ENCODE results near the gene SPEF2. TPM values are rescaled to one million over a fixed set of nuclear protein-coding genes. Genes with fewer than 3 reads are reported as not detected.

The SPEF2 gene
- total and polyA plus RNA-seq, 10 of the 15 experiments (the other 5 are each of a cell fraction or from before 2014, with no cell fraction given): 0.03 to 2.0 (median 0.07) TPM; not detected in 3

DNA sequence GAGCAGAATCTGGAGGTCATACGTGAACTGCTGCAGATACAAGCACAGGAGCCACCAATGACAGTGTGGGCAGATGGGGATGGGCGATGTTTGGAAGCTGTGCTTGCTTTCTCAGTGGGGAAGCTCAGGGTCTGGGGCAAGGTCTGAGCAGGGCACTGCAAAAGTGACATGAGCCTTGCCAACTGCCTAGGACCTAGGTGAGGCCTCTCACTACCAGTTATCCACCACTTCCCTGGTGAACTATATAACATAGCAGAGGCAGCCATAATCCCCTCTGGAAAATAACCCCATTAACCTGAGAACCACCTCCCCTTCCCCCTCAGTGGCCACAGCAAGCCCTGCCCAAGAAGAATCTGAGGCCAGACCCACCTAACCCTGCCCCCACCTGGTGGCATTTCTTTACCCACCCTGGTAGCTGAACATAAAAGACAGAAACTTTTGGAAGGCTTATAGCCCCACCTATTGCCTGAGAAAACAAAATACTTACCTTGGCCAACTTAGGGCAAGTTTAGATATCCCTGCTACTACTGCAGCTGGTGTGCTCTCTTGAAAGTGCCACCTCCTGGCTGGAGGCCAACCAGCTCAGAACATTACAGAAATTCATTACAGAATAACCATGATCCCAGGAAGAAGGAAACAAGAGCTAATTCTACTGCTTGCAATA, 18.8 kb upstream of the SPEF2 start:
- no peaks in the 10 kb centered on the region for H4K20me1 ChIP-seq (ENCODE audit: control insufficient read depth, insufficient read depth)
- H3K4me3 ChIP-seq: no peak overlapping the region
- ChIA-PET CTCF (interaction anchor here (0.7 to 2.2 kb wide), 19 partner anchors 8 to 595 kb away, joined by 3 to 17 read pairs (median 4); partner anchors contain the start of gene PRLR), RAD21 (ENCODE audit: unreplicated experiment) (interaction anchor here (0.9 to 1.6 kb wide), 10 partner anchors 51 to 703 kb away, joined by 3 to 6 read pairs (median 4); partner anchors contain the start of gene PRLR), SMC1A (ENCODE audit: uncharacterized antibody, unreplicated experiment) (interaction anchor here (0.6 to 1.8 kb wide), 13 partner anchors 53 to 568 kb away, joined by 3 to 17 read pairs (median 3); no protein-coding TSS in a partner anchor), POLR2A (no interaction called here)
- FAIRE-seq: no peak
- in situ Hi-C loops (cut with MboI): no loop called here
- no peak overlapping the region for H3K27ac ChIP-seq (ENCODE audit: control insufficient read depth, insufficient read depth)
- H2AFZ ChIP-seq (ENCODE audit: control insufficient read depth, low read depth, low read length): no peak overlapping the region
- H3K9me3 ChIP-seq (replicated peaks; ENCODE audit: control insufficient read depth, insufficient read depth, low read length): no peaks in the 10 kb centered on the region
- no peak overlapping the region for H3K9ac ChIP-seq (ENCODE audit: control insufficient read depth, insufficient read depth, low read length)
- H3K79me2 ChIP-seq (ENCODE audit: control insufficient read depth, insufficient read depth, low read length): no peaks in the 10 kb centered on the region
- peak; percentile 87 for ATAC-seq
- intact Hi-C loops (cut with micrococcal nuclease; ENCODE audit: unreplicated experiment): loop anchor here (2.0 to 5.0 kb wide), 3 partner anchors 297 to 510 kb away; no protein-coding TSS in a partner anchor
- no peak overlapping the region for H3K4me2 ChIP-seq (ENCODE audit: control insufficient read depth, insufficient read depth)
- 0% methylated on average over 2 of the region's 2 CpGs for WGBS (ENCODE audit: insufficient coverage, insufficient replicate concordance, low lambda C conversion rate, missing lambda C conversion rate)
- DNase-seq (ENCODE audit: low read depth, low spot score): no peak
- H3K27me3 ChIP-seq (replicated peaks in 1 of 2; ENCODE audit: control insufficient read depth in 2 of 2, insufficient read depth in 2 of 2, low read length in 1 of 2): no peaks in the 10 kb centered on the region
- H3K4me1 ChIP-seq (ENCODE audit: control insufficient read depth, insufficient read depth, low read length): no peaks in the 10 kb centered on the region
- TF ChIP-seq CTCF (IDR thresholded peaks at IDR 0.05 in 2 of 3, conservative IDR thresholded peaks at IDR 0.05 in 1 of 3; ENCODE audit: control insufficient read depth in 2 of 3, extremely low read depth in 1 of 3, insufficient read depth in 1 of 3, low read depth in 3 of 3, low read length in 3 of 3) (peak in 2 of 3 experiments; percentile 21 to 41; a peak in 2 of 6 replicates), ZBED1 (IDR thresholded peaks at IDR 0.05; ENCODE audit: borderline replicate concordance) (no peak), LARP7 (IDR thresholded peaks at IDR 0.05) (no peak), RAD21 (IDR thresholded peaks at IDR 0.05; ENCODE audit: insufficient read depth, low read depth, low read length) (peak; percentile 29; the same call in 1 of the 2 replicates), CBFB (IDR thresholded peaks at IDR 0.05; ENCODE audit: low read depth) (no peak), SMC3 (IDR thresholded peaks at IDR 0.05; ENCODE audit: borderline replicate concordance, low read length) (peak; percentile 47; the same call in 1 of the 2 replicates), IRF4 (IDR thresholded peaks at IDR 0.05; ENCODE audit: low read depth, low read length) (no peak)
- no TSS peak for BruUV-seq (replicated peaks)
- no peaks in the 10 kb centered on the region for H3K36me3 ChIP-seq (ENCODE audit: control insufficient read depth in 2 of 2, insufficient read depth in 2 of 2, low read length in 1 of 2)
